Measurements from ENCODE around the gene HAUS7.

- TF ChIP-seq CTCF (conservative IDR thresholded peaks at IDR 0.05; ENCODE audit: low read length): no peak
- no peak for TF ChIP-seq EZH2phosphoT487 (IDR thresholded peaks at IDR 0.05; ENCODE audit: borderline replicate concordance)
Measured at GRCh38 chrX:153447581-153447960, 22.8 kb downstream of the HAUS7 start.

Data from Loucy (cell line).